IPS-18a (cell line): ENCODE measurements around the gene LEF1.

Source experiments
- H3K27ac ChIP-seq: one replicate; pipeline ENCODE4 v1.5.1; 2013; ENCODE audit warnings: low read length
- H3K27me3 ChIP-seq: one replicate; pipeline ENCODE4 v1.6.1; 2013; ENCODE audit warnings: mild to moderate bottlenecking, low read length; ENCODE audit not compliant: control insufficient read depth, insufficient read depth
- H3K36me3 ChIP-seq: one replicate; pipeline ENCODE4 v1.6.1; 2013; ENCODE audit warnings: low read depth, low read length; ENCODE audit not compliant: control insufficient read depth
- H3K4me1 ChIP-seq: one replicate; pipeline ENCODE4 v1.6.1; 2013; ENCODE audit warnings: low read depth, low read length; ENCODE audit not compliant: control insufficient read depth
- H3K4me3 ChIP-seq: one replicate; pipeline ENCODE4 v1.5.1; 2013; ENCODE audit warnings: low read length
- H3K9ac ChIP-seq: one replicate; pipeline ENCODE4 v1.6.1; 2013; ENCODE audit warnings: mild to moderate bottlenecking, low read length, moderate library complexity
- H3K9me3 ChIP-seq: one replicate; pipeline ENCODE4 v1.6.1; 2013; ENCODE audit warnings: low read depth, low read length; ENCODE audit not compliant: control insufficient read depth

Gene LEF1

DNA sequence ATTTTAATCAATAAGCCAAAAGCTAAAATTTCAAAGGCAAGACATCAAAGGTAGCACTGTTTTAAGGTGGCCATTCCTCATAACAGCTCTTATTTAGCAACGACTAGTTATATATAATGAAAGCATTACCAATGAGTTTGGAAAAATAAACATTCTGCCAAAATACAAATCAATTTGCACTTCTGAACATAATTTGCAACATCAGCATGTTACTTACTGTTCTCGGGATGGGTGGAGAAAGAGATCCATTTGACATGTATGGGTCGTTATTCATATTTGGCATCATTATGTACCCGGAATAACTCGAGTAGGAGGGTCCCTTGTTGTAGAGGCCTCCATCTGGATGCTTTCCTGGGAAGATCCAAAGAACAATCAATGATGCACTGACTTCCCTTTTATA lies 5.4 kb downstream of the LEF1 start:
- Histone ChIP-seq H3K9me3 (no peaks in the 10 kb centered on the region), H3K4me1 (peaks cover 25% of the 10 kb centered on the region), H3K9ac (no peak overlapping the region), H3K36me3 (no peaks in the 10 kb centered on the region), H3K27me3 (peaks cover 81% of the 10 kb centered on the region), H3K4me3 (no peak overlapping the region), H3K27ac (no peak overlapping the region)

DNA sequence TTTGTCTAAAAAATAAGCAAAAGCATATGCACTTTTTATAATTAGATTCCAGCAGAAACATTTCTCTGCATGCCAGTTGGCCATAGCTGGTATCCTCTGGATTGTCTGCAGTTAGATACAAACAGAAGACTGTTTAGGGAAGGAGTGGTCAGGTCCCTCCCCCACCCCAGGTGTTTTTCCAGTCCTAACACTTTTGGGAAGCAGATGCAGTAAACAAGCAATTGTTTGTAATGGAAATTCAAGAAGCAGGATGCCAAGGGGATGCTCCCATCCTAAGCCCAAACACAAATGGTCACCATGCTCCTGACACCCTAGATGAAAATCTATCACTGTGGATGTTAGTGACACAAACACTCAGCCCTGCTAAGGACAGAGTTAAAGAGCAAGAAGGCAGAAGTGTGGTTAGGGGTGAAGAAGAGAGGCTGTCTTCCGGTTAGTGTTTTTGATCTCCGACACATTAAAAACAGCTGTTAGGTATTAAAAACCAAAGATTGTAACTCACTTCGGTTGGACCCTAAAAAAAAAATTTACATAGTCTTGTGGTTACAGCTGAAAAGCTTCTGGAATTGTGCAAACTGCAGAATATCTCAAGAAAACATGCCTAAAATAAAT lies 7.9 kb downstream of the LEF1 start:
- H3K9me3 ChIP-seq: no peaks in the 10 kb centered on the region
- H3K36me3 ChIP-seq: no peaks in the 10 kb centered on the region
- peaks cover 63% of the 10 kb centered on the region for H3K27me3 ChIP-seq
- H3K4me1 ChIP-seq: peaks cover 16% of the 10 kb centered on the region
- H3K9ac ChIP-seq: no peak overlapping the region
- no peak overlapping the region for H3K27ac ChIP-seq
- H3K4me3 ChIP-seq: no peak overlapping the region

DNA sequence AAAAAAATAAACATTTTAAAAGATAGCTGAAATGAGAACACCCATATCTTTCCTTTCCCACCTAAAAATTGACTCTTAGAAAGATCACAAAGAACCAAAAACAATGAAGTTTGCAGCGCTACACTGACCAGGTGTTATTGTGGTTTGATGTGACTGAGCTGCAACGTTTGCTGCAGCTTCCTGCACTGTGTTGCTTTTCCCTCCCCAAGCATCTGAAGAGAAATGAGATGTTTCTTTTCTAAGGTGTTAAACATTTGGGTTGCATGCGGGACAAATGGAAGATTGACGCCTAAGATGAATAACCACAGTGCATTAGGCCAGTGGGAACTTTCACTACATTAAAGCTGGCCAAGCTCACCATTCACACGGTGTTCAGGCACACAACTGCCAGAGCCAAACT lies 8.9 kb downstream of the LEF1 start:
- H3K4me3 ChIP-seq: no peak overlapping the region
- H3K27me3 ChIP-seq: peaks cover 53% of the 10 kb centered on the region
- no peaks in the 10 kb centered on the region for H3K36me3 ChIP-seq
- H3K9ac ChIP-seq: no peak overlapping the region
- H3K9me3 ChIP-seq: no peaks in the 10 kb centered on the region
- peaks cover 22% of the 10 kb centered on the region for H3K4me1 ChIP-seq
- no peak overlapping the region for H3K27ac ChIP-seq

DNA sequence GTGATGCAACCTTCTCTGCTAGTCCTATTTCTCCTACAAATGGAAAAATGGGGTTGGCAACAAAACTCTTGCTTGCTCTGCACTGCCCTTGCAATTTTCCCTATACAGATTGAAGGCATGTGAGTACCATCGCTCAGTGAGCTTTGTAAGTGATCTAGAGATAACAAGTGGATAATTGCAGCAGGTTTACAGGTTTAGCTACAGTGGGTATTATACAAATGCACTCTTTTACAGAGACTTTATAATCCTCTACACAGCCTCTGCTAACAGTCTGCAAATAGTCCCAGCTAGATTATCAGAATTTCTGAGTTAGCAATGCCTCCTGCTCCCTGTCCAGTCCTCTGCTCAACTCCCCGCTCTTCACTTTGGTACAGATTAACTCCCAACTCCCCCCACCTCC lies 11.1 kb downstream of the LEF1 start:
- Histone ChIP-seq H3K4me3 (no peak overlapping the region), H3K9ac (no peak overlapping the region), H3K27ac (no peak overlapping the region), H3K36me3 (no peaks in the 10 kb centered on the region), H3K27me3 (peaks cover 31% of the 10 kb centered on the region), H3K4me1 (peaks cover 22% of the 10 kb centered on the region), H3K9me3 (no peaks in the 10 kb centered on the region)

DNA sequence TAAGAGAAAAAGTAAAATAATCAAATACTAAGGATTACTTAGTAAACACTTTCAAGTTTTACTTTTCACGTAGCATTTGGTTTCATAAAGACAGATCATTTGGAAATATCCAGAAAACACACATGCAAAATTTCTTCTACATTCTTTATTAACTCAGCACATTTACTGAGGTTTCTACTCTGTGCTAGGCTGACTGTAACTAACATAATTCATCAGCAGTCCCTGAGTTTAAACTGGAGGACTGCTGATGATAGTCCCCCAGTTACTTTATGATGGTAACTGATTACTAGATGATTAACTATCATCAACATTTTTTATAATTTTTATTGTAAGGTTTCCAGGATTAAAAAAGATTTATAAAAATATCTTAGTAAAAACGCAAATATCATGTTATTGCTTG lies 12.3 kb downstream of the LEF1 start:
- no peaks in the 10 kb centered on the region for H3K36me3 ChIP-seq
- no peak overlapping the region for H3K4me3 ChIP-seq
- peaks cover 22% of the 10 kb centered on the region for H3K4me1 ChIP-seq
- peaks cover 21% of the 10 kb centered on the region for H3K27me3 ChIP-seq
- H3K27ac ChIP-seq: no peak overlapping the region
- H3K9me3 ChIP-seq: no peaks in the 10 kb centered on the region
- no peak overlapping the region for H3K9ac ChIP-seq

DNA sequence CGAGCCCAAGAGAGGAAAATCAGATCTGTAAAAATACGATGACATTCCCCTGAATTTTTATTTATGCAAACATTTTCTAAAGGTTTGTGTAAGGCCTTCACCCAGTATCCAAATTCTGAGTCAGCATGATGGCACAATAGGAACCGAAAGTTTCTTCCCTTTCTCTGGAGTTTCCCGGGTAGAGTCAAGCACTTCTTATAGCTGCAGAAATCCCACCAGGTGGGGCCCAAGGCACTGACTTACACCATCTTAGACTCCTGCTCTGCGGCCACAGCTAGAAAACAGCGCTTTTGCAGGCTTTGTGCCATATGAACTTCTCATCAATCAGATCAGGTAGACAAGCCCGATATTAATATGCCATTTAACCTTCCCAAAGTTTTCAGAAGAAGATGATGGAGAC lies 13.4 kb downstream of the LEF1 start:
- peaks cover 19% of the 10 kb centered on the region for H3K27me3 ChIP-seq
- H3K36me3 ChIP-seq: no peaks in the 10 kb centered on the region
- no peak overlapping the region for H3K9ac ChIP-seq
- H3K4me1 ChIP-seq: peaks cover 12% of the 10 kb centered on the region
- H3K9me3 ChIP-seq: no peaks in the 10 kb centered on the region
- no peak overlapping the region for H3K4me3 ChIP-seq
- H3K27ac ChIP-seq: no peak overlapping the region

DNA sequence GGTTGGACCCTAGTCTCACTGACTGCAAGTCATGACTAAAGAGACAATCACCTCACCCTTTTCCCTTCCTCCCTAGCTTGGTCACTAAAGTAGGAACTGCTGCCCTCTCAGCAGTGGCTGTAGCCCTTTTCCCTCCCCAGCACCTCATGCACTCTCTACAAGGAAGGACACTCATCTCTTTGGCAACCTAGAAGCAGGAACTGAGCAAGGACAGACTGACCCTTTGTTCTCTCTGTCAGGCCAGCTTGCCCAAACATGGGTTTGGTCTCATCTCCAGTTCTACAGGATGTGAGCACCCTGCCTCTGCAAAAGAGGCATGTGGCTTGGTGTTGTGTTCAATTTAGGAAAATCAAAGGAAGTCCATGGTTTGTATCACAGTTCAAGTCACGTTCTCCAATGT lies 15.8 kb downstream of the LEF1 start:
- no peak overlapping the region for H3K9ac ChIP-seq
- H3K27ac ChIP-seq: no peak overlapping the region
- no peak overlapping the region for H3K4me3 ChIP-seq

DNA sequence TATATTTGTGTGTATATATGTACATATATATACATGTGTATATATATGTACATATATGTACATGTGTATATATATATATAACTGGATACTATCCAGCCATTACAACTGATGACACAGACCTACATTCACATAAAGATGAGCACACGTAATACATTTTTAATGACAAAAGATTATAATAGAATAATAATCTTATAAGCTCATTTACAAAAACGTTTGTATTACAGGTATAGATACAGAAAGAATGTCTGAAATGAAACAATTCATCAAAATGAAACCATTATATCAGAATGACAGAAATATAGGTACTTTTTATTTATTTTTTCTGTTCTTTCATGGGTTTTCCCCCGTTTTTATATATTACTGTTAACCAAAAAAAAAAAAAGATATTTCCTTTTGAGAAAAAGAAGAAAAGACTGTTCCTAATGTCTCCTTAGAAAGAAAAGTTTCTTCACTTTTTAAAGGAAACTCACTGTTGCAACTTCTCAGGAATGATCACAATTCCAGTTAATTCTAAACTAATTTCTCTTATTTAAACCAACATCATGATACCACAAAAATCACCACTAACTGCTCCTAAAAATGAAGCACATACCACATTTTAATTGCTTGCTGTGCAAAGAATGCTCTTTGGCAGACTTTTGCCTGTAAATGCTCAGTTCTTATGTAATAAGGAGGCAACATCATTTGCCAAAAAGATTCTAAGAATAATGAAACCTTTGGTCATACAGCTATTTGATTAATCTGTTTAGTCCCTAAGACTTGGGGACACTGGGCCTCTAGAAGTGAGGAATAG lies 18.9 kb downstream of the LEF1 start:
- H3K36me3 ChIP-seq: no peaks in the 10 kb centered on the region
- H3K27ac ChIP-seq: no peak overlapping the region
- H3K27me3 ChIP-seq: peaks cover 12% of the 10 kb centered on the region
- H3K4me1 ChIP-seq: no peaks in the 10 kb centered on the region
- no peak overlapping the region for H3K9ac ChIP-seq
- H3K9me3 ChIP-seq: no peaks in the 10 kb centered on the region
- H3K4me3 ChIP-seq: no peak overlapping the region

More for the DNA sequence above, 15.8 kb downstream of the LEF1 start:
- no peaks in the 10 kb centered on the region for H3K9me3 ChIP-seq
- peaks cover 6% of the 10 kb centered on the region for H3K27me3 ChIP-seq
- peaks cover 8% of the 10 kb centered on the region for H3K4me1 ChIP-seq
- H3K36me3 ChIP-seq: no peaks in the 10 kb centered on the region

DNA sequence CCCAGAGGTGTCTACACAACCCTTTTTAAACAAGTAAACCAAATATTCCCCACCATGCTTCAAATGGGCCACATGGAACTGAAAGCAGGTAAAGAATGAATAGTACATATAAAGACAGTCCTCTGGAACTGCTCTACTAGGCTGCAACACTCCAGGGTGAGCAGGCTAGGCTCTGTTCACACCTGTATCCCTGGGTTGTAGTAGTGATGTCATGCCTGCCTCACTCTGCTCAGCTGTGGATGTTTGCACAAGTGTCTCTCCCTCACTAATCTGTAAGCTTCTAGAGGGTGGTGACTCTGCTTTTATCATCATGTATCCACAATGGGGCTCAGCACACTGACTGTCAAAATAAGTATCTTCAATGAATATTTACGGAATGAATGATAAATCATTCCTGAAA lies 20.4 kb downstream of the LEF1 start:
- Histone ChIP-seq H3K9me3 (no peaks in the 10 kb centered on the region), H3K36me3 (no peaks in the 10 kb centered on the region), H3K27ac (no peak overlapping the region), H3K4me1 (peaks cover 7% of the 10 kb centered on the region), H3K4me3 (no peak overlapping the region), H3K27me3 (peaks cover 23% of the 10 kb centered on the region), H3K9ac (no peak overlapping the region)

DNA sequence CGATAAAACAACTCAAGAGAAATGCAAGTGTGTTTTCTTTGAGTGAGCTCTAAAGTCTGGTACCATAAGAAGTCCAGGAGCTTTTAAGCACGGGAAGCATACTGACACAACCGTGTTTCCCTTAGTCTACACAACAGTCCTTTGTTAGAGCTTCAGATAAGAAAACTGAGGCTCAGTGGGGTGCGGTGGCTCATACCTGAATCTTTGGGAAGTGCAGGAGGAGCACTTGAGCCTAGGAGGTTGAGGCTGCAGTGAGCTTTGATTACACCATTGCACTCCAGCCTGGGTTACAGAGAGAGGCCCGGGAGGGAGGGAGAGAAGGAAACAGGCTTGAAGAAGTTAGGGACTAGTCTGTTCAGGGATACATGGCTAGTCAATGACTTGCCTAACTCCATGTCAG lies 21.9 kb downstream of the LEF1 start:
- no peak overlapping the region for H3K27ac ChIP-seq
- peaks cover 15% of the 10 kb centered on the region for H3K4me1 ChIP-seq
- no peak overlapping the region for H3K4me3 ChIP-seq
- H3K9ac ChIP-seq: no peak overlapping the region
- H3K27me3 ChIP-seq: peaks cover 23% of the 10 kb centered on the region
- H3K9me3 ChIP-seq: no peaks in the 10 kb centered on the region
- H3K36me3 ChIP-seq: no peaks in the 10 kb centered on the region

DNA sequence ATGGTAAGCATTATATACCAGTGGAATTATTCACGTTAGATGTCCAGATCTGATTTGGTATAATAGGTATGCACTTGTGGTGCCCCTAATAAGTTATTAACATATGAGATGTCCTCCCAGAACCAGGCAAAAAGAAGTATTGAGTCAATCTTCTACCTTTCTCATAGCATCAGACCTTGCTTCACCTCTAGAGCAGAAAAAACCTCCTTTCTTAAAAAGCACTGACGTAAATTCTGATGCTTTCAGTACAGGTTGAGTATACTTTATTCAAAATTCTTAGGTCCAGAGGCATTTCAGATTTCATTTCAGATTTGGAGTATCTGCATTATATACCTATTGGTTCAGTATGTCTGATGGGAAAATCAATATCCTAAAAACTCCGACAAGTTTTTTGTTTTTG lies 22.4 kb downstream of the LEF1 start:
- peaks cover 20% of the 10 kb centered on the region for H3K4me1 ChIP-seq

DNA sequence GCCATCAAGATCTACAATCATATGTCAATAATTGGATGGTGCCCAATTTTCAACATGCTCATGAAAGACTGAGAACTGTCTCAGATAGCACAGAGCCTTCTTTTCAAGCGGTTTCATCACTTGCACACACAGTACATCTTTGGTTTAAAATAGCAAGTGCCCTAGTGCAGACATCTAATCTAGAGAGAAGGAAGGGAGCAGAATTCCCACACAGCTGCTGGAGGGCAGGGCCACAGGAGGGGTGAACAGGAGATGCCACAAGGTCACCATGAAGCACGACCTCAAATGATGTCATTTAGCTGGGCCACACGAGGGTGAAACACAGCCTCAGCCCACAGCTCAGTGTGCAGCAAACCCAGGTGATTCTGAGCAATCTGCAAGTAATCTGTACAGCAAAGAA lies 24.3 kb downstream of the LEF1 start:
- no peak overlapping the region for H3K4me3 ChIP-seq
- no peaks in the 10 kb centered on the region for H3K36me3 ChIP-seq
- no peak overlapping the region for H3K27ac ChIP-seq
- H3K9me3 ChIP-seq: no peaks in the 10 kb centered on the region
- H3K9ac ChIP-seq: no peak overlapping the region
- peaks cover 38% of the 10 kb centered on the region for H3K27me3 ChIP-seq
- peaks cover 30% of the 10 kb centered on the region for H3K4me1 ChIP-seq

More for the DNA sequence above, 22.4 kb downstream of the LEF1 start:
- Histone ChIP-seq H3K36me3 (no peaks in the 10 kb centered on the region), H3K27ac (no peak overlapping the region), H3K9ac (no peak overlapping the region), H3K9me3 (no peaks in the 10 kb centered on the region), H3K4me3 (no peak overlapping the region), H3K27me3 (peaks cover 27% of the 10 kb centered on the region)
